CD4-positive, CD25-positive, alpha-beta regulatory T cell (primary cell): Measurements from ENCODE around the gene UBXN2A. TPM values are rescaled to one million over a fixed set of nuclear protein-coding genes. Genes with fewer than 3 reads are reported as not detected.
"Not testable (repeated sequence)": the region's sequence is repeated elsewhere in the genome, so short reads cannot be mapped to it uniquely, and the experiment has no call there.

Experiments used
- ATAC-seq, 2 donors: fragments of 150-1000 bp; cut with Tn5 transposase; one replicate each; pipeline ENCODE4 v1.10.0; 2021; ENCODE audit warnings: low read depth in 2 of 2, moderate number of reproducible peaks in 2 of 2, moderate library complexity in 1 of 2
- DNase-seq, 3 donors: peaks; one replicate each; pipeline versions ENCODE4 v3.0.0 to v3.0.0-alpha.2; 2012 to 2022; ENCODE audit warnings: mixed read lengths in 1 of 3
- H3K27ac ChIP-seq: one replicate; pipeline ENCODE4 v1.7.0; 2013; ENCODE audit warnings: mild to moderate bottlenecking, low read length; ENCODE audit not compliant: insufficient read depth, poor library complexity, severe bottlenecking
- H3K27me3 ChIP-seq: one replicate; pipeline ENCODE4 v1.7.0; 2013; ENCODE audit warnings: low read length; ENCODE audit not compliant: control insufficient read depth, insufficient read depth
- H3K36me3 ChIP-seq: one replicate; pipeline ENCODE4 v1.7.0; 2013; ENCODE audit warnings: mild to moderate bottlenecking, low read length, moderate library complexity; ENCODE audit not compliant: control insufficient read depth, insufficient read depth
- H3K4me1 ChIP-seq: 2 replicates; pipeline ENCODE4 v1.7.0; 2013; ENCODE audit warnings: mild to moderate bottlenecking, low read length; ENCODE audit not compliant: insufficient read depth, control insufficient read depth, poor library complexity, severe bottlenecking
- H3K4me3 ChIP-seq: one replicate; pipeline ENCODE4 v1.7.0; 2013; ENCODE audit warnings: low read depth, mild to moderate bottlenecking, low read length, moderate library complexity
- H3K9me3 ChIP-seq, 2 experiments: 1 replicate in 1 of 2; 2 replicates in 1 of 2; pipeline ENCODE4 v1.7.0; 2013; ENCODE audit warnings: low read length in 2 of 2, mild to moderate bottlenecking in 1 of 2, moderate library complexity in 1 of 2; ENCODE audit not compliant: control insufficient read depth in 2 of 2
- H3K27ac Mint-ChIP-seq, 3 donors: one replicate each; pipeline ENCODE4 v1.8.0; 2020 to 2022; ENCODE audit warnings: mild to moderate bottlenecking in 3 of 3, mixed read lengths in 3 of 3, moderate library complexity in 2 of 3
- H3K27me3 Mint-ChIP-seq: one replicate; pipeline ENCODE4 v1.8.0; 2022; ENCODE audit warnings: mild to moderate bottlenecking, mixed read lengths
- H3K36me3 Mint-ChIP-seq: one replicate; pipeline ENCODE4 v1.8.0; 2020; ENCODE audit warnings: mixed read lengths
- H3K4me1 Mint-ChIP-seq, 4 donors: one replicate each; pipeline ENCODE4 v1.8.0; 2020 to 2022; ENCODE audit warnings: mixed read lengths in 4 of 4, mild to moderate bottlenecking in 1 of 4
- H3K4me3 Mint-ChIP-seq, 4 donors: one replicate each; pipeline ENCODE4 v1.8.0; 2020 to 2022; ENCODE audit warnings: mild to moderate bottlenecking in 4 of 4, mixed read lengths in 4 of 4, moderate library complexity in 3 of 4
- H3K9me3 Mint-ChIP-seq, 7 donors: one replicate each; pipeline ENCODE4 v1.8.0; 2020 to 2022; ENCODE audit warnings: mixed read lengths in 7 of 7, mild to moderate bottlenecking in 3 of 7, moderate library complexity in 2 of 7
- polyA plus RNA-seq, 4 donors: library from polyadenylated mRNA; unstranded; fragments of 300-500 nt; fragmentation: Illumina TruSeq; gene quantifications; one replicate each; pipeline ENCODE4 v1.2.3, GENCODE V29; 2021
- total RNA-seq: library from RNA; stranded (reverse); gene quantifications from one replicate; pipeline ENCODE4 v1.2.3, GENCODE V29; 2022

Gene UBXN2A
- total and polyA plus RNA-seq, 5 donors from 2014 or later, result 7.7 to 15.0 (median 9.4) TPM

DNA sequence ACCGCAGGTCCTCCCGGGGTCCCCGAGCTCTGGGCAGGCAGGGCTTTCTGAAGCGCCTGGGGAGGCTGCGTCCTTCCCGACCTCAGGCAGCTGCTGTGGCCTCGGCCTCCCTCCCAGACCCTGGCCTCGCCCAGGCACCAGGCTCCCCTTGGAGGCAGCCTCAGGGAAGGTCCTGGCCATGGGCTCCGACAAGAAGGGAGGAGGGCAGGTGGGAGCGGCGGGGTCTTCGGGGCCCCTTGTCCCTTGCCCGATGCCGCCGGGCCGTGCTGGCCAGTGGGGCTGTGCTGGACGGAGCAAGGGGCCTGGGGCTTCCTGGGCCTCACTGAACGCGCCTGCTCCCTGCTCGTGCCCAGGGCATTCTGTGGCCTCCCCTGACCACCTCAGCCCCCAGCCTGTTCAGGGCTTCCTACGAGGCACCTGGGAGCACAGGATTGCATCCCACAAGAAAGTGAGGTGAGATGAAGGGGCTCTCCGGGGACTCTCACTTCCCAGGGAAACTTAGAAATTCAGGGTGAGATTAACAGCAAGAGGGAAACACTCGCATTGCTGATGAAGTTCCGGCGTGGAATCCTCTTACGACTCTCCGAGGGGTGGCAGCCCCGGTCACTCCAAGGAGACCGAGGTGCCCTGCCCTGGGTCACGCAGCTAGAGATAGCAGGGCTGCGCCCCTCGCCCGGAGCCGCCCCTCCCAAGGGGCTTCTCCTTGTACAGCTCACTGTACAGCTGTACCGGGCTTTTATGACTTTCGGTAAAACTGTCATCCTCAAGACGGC is 70.4 kb downstream of the UBXN2A start:
- ATAC-seq (no peak), DNase-seq (no peak)
- Histone ChIP-seq H3K4me3 (no peak overlapping the region), H3K27ac (no peak overlapping the region), H3K4me1 (peaks cover 12% of the 10 kb centered on the region), H3K36me3 (no peaks in the 10 kb centered on the region), H3K9me3 (no peaks in the 10 kb centered on the region), H3K27me3 (peaks cover 16% of the 10 kb centered on the region)
- H3K9me3 Mint-ChIP-seq, result no peaks in the 10 kb centered on the region
- no peak overlapping the region for H3K4me3 Mint-ChIP-seq
- peaks cover 3% of the 10 kb centered on the region for H3K36me3 Mint-ChIP-seq
- no peak overlapping the region for H3K27ac Mint-ChIP-seq
- peaks cover 0 to 6% (median 3%) of the 10 kb centered on the region in 4 donors for H3K4me1 Mint-ChIP-seq
- H3K27me3 Mint-ChIP-seq, result peaks cover 34% of the 10 kb centered on the region

DNA sequence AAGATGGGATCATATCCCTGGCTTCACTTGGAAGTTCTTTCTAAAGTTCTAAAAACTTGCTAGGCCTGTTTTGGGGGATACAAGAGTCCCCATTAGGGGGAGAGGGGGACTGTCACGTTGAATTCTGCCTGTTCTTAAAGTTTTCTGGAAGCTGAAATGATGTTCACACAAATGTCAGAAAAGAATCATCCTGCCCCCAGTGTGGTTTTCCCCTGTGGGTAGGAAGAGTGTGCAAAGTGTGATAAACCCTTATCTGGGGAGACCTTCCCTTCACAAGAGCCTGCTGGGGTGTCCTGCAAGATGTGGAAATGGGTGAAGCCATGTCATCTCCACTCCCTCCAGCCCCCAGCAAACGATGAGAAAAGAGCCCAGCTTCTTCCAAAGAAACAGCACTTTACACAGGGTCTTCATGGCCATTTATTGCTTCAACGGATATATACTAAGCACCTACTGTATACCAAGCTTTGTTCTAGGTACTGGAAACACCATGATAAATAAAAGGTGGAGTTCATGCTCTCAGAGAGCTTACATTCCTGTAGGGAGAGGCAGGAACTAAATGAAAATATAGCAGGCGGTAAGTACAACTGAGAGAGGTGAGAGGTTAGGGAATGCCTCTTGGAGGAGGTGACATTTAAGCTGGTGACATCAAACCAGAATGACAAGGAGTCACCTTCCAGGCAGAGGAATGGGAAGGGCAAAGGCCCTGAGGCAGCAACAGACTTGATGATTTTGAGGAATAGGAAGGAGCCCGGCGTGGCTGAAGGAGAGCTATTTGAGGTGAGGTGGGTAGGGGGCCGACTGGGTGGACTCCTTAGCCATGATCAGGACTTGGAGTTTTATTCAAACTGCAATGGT is 71.2 kb downstream of the UBXN2A start:
- H3K4me1 Mint-ChIP-seq, result peaks cover 0 to 6% (median 3%) of the 10 kb centered on the region in 4 donors
- no peak overlapping the region for H3K4me3 Mint-ChIP-seq
- Histone ChIP-seq H3K9me3 (no peaks in the 10 kb centered on the region), H3K4me3 (no peak overlapping the region), H3K4me1 (peaks cover 12% of the 10 kb centered on the region), H3K27ac (no peak overlapping the region), H3K27me3 (peaks cover 16% of the 10 kb centered on the region), H3K36me3 (no peaks in the 10 kb centered on the region)
- H3K27me3 Mint-ChIP-seq, result peaks cover 34% of the 10 kb centered on the region
- H3K27ac Mint-ChIP-seq, result no peak overlapping the region
- no peak for ATAC-seq
- peaks cover 3% of the 10 kb centered on the region for H3K36me3 Mint-ChIP-seq
- DNase-seq, result no peak
- H3K9me3 Mint-ChIP-seq, result no peaks in the 10 kb centered on the region

DNA sequence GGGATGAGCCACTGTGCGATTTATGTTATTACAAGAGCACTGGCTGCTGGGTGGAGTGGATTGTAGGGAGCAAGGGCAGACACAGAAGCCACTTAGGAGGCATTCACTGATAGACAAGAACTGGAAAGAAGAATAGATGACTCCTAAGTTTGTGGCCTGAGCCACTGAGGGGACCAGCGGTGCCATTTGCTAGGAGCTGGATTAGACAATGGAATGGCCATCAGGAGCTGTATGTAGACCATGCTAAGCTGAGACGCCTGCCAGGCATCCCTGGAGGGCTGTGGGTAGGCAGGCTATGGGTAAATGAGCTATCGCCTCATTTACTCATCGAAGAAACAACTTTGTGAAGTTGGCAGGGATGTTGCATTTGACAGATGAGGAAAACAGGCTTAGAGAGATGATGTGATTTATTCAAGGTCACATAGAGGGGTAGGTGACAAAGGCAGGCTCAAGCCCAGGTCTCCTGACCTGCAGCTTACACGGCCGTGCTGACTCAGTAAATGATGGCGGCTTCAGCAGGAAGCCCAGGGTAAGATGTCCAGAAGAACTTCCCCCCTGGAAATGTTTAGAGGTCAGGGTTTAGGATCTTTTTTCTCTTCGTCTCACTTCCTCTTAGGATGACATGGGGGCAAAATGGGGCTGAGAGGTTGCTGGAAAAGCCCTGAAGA is 72.4 kb downstream of the UBXN2A start:
- peaks cover 0 to 6% (median 3%) of the 10 kb centered on the region in 4 donors for H3K4me1 Mint-ChIP-seq

DNA sequence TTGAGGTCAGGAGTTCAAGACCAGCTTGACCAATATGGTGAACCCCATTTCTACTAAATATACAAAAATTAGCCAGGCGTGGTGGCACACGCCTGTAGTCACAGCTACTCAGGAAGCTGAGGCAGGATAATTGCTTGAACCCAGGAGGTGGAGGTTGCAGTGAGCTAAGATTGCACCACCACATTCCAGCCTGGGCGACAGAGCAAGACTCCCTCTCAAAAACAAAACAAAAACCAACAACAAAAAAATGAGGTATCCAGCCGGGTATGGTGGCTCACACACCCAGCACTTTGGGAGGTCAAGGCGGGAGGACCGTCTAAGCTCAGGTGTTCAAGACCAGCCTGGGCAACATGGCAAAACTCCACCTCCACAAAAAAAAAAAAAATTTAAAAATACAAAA is 74.6 kb downstream of the UBXN2A start:
- not testable (repeated sequence) for H3K4me1 ChIP-seq, DNase-seq, H3K27ac ChIP-seq, H3K4me3 Mint-ChIP-seq, ATAC-seq, H3K27me3 ChIP-seq, H3K36me3 ChIP-seq, H3K9me3 ChIP-seq, H3K27ac Mint-ChIP-seq, H3K36me3 Mint-ChIP-seq, H3K9me3 Mint-ChIP-seq, H3K4me1 Mint-ChIP-seq, H3K4me3 ChIP-seq
- peaks cover 23% of the 10 kb centered on the region for H3K27me3 Mint-ChIP-seq

More for the DNA sequence above, 72.4 kb downstream of the UBXN2A start:
- H3K4me1 ChIP-seq, result peaks cover 12% of the 10 kb centered on the region
- no peak overlapping the region for H3K27ac ChIP-seq
- DNase-seq (no peak), ATAC-seq (no peak)
- Mint-ChIP-seq H3K36me3 (peaks cover 3% of the 10 kb centered on the region), H3K4me3 (no peak overlapping the region), H3K27me3 (peaks cover 34% of the 10 kb centered on the region), H3K27ac (no peak overlapping the region), H3K9me3 (no peaks in the 10 kb centered on the region)
- no peaks in the 10 kb centered on the region for H3K36me3 ChIP-seq
- H3K4me3 ChIP-seq, result no peak overlapping the region
- no peaks in the 10 kb centered on the region for H3K9me3 ChIP-seq
- peaks cover 16% of the 10 kb centered on the region for H3K27me3 ChIP-seq

DNA sequence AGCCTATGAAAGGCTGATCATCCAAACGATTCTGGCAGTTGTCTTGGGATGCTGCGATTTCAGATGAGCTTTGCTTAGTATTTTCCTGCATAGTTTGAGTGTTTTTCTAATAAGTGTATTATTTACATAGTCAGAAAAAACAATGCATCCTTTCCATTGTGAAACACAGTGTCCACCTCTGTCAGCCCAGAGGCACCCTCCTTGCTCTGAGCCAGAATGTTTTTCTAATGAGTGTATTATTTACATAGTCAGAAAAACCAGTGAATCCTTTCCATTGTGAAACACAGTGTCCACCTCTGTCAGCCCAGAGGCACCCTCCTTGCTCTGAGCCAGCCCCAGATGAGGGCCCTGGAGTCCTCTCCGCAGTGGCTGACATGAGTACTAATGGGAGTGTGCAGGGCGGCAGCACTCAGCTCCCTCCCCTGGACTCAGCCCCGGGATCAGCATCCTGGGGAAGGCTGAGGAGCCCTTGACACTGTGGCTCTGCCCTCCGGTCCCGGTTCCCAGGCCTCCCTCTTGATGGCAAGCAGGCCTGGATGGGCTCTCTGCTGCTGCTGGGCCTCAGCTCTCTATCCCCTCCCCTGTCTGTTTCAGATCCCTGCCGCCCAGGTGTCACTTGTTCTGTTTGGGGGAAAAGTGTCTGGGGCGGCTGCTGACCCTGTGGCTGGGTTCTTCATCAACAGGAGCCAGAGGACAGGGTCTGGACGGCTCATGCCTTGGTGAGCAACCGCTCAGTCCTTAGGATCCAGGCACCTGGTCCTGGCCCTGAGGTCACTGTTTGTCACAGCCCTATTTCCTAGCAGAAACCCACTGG is 75.5 kb downstream of the UBXN2A start:
- Histone ChIP-seq H3K36me3 (no peaks in the 10 kb centered on the region), H3K4me3 (no peak overlapping the region), H3K27ac (no peak overlapping the region), H3K9me3 (no peaks in the 10 kb centered on the region), H3K4me1 (peaks cover 1% of the 10 kb centered on the region), H3K27me3 (peaks cover 7% of the 10 kb centered on the region)
- peaks cover 0 to 4% (median 3%) of the 10 kb centered on the region in 4 donors for H3K4me1 Mint-ChIP-seq
- H3K36me3 Mint-ChIP-seq, result peaks cover 3% of the 10 kb centered on the region
- no peak overlapping the region for H3K27ac Mint-ChIP-seq
- no peaks in the 10 kb centered on the region for H3K9me3 Mint-ChIP-seq
- H3K27me3 Mint-ChIP-seq, result peaks cover 22% of the 10 kb centered on the region
- H3K4me3 Mint-ChIP-seq, result no peak overlapping the region
- ATAC-seq (no peak), DNase-seq (no peak)

DNA sequence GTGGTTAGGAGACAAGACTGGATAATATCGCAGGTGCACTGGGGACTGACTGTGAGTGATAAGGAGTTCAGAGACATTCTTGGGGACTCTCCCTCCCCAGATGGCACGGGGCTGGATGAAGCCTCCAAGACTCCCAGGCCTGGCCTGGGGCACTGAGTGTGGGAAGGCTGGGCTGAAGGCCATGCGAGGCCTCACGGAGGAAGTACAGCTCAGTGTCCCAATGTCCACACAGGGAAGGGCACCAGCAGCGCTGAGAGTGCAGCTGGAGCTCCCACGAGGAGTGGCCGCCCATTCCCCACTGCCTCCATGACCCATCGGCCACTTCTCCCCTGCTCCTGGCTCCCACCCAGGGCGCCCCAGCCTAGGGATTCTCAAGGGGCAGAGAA is 76.1 kb downstream of the UBXN2A start:
- ATAC-seq, result no peak
- H3K27me3 Mint-ChIP-seq, result peaks cover 16% of the 10 kb centered on the region
- no peak overlapping the region for H3K27ac Mint-ChIP-seq

More for the DNA sequence above, 76.1 kb downstream of the UBXN2A start:
- Mint-ChIP-seq H3K4me3 (no peak overlapping the region), H3K4me1 (peaks cover 0 to 4% (median 2%) of the 10 kb centered on the region in 4 donors), H3K36me3 (peaks cover 3% of the 10 kb centered on the region), H3K9me3 (no peaks in the 10 kb centered on the region)
- Histone ChIP-seq H3K27me3 (peaks cover 5% of the 10 kb centered on the region), H3K4me3 (no peak overlapping the region), H3K9me3 (no peaks in the 10 kb centered on the region), H3K27ac (no peak overlapping the region), H3K36me3 (no peaks in the 10 kb centered on the region), H3K4me1 (no peaks in the 10 kb centered on the region)
- no peak for DNase-seq
